HG03025 (cell line): Measurements from ENCODE around the gene SCRN3.

Source experiments
- ATAC-seq: cut with Tn5 transposase; IDR thresholded peaks from one replicate; pipeline ENCODE4 v1.9.1; 2021; ENCODE audit warnings: mild to moderate bottlenecking, moderate library complexity; ENCODE audit not compliant: unreplicated experiment, low FRiP score

SCRN3 gene

DNA sequence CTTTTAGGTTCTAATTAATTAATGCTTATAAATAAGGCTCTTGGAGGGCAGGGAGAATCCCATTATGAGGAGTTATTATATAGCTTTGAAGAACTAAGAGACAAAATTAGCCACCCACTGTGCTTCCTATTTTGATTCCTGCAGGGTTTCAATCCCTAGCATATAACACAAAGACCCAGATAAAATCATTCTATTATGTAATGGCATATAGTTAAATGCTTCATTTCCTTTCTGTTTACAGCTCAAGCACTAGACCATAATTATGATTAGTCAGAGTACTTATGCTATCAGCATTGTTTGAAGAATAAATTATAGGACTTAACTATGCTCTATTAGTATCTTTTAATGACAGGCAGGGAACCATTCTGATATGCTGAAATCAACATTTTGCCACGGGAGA, 82.2 kb downstream of the SCRN3 start:
- ATAC-seq = no peak
